ENCODE results near the gene MAP7D1.

DNA sequence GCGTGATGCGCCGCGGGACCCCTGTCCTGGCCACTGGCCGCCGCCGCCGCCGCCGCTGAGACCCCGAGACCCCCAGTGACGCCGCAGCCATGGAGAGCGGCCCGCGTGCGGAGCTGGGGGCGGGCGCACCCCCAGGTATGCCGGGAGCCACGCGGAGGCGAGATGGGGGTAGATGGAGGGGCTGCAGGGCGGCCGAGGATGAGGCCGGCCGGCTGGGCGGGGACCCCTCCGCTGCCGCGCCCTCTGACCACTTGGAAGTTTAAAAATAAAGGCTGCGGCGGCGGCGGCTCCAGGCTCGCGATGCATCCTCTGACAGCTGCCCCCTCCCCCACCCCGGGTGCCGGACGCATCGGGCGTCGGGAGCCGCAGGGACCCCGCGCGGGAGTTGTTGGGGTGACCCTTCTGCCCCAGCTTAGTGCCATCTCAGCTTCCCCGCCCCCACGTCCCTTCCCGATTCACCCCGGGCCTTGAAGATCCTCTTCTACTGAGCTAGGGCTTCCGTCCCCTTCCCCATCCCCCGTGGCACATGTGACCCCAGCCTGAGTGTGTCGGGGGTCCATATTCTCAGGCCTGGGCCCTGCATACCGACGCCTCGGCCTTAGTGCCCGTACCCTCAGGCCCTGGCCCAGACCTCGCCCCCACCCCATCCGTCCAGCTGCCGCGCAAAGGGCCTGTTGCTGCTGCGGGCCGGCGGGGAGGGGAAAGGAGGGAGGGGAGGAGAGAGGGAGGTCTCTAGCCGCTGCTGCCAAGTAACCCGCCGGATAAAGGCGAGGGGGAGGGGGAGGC, 562 bp downstream of the MAP7D1 start:
- TF ChIP-seq, protein P1, sequence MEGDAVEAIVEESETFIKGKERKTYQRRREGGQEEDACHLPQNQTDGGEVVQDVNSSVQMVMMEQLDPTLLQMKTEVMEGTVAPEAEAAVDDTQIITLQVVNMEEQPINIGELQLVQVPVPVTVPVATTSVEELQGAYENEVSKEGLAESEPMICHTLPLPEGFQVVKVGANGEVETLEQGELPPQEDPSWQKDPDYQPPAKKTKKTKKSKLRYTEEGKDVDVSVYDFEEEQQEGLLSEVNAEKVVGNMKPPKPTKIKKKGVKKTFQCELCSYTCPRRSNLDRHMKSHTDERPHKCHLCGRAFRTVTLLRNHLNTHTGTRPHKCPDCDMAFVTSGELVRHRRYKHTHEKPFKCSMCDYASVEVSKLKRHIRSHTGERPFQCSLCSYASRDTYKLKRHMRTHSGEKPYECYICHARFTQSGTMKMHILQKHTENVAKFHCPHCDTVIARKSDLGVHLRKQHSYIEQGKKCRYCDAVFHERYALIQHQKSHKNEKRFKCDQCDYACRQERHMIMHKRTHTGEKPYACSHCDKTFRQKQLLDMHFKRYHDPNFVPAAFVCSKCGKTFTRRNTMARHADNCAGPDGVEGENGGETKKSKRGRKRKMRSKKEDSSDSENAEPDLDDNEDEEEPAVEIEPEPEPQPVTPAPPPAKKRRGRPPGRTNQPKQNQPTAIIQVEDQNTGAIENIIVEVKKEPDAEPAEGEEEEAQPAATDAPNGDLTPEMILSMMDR (IDR thresholded peaks at IDR 0.05), result no peak
- TF ChIP-seq POLR2AphosphoS5 (IDR thresholded peaks at IDR 0.05) (no peak), EP300 (IDR thresholded peaks at IDR 0.05) (no peak), POLR2A (IDR thresholded peaks at IDR 0.05) (no peak)

All from stomach (tissue), 4 donors.